GM19328 (cell line): ENCODE results near the gene MAP2K4.
"Not testable (repeated sequence)": the region's sequence is repeated elsewhere in the genome, so short reads cannot be mapped to it uniquely, and the experiment has no call there.

Experiments
- ATAC-seq: cut with Tn5 transposase; IDR thresholded peaks from one replicate; pipeline ENCODE4 v1.9.1; 2021; ENCODE audit warnings: mild to moderate bottlenecking, moderate library complexity; ENCODE audit not compliant: unreplicated experiment

MAP2K4 gene

DNA sequence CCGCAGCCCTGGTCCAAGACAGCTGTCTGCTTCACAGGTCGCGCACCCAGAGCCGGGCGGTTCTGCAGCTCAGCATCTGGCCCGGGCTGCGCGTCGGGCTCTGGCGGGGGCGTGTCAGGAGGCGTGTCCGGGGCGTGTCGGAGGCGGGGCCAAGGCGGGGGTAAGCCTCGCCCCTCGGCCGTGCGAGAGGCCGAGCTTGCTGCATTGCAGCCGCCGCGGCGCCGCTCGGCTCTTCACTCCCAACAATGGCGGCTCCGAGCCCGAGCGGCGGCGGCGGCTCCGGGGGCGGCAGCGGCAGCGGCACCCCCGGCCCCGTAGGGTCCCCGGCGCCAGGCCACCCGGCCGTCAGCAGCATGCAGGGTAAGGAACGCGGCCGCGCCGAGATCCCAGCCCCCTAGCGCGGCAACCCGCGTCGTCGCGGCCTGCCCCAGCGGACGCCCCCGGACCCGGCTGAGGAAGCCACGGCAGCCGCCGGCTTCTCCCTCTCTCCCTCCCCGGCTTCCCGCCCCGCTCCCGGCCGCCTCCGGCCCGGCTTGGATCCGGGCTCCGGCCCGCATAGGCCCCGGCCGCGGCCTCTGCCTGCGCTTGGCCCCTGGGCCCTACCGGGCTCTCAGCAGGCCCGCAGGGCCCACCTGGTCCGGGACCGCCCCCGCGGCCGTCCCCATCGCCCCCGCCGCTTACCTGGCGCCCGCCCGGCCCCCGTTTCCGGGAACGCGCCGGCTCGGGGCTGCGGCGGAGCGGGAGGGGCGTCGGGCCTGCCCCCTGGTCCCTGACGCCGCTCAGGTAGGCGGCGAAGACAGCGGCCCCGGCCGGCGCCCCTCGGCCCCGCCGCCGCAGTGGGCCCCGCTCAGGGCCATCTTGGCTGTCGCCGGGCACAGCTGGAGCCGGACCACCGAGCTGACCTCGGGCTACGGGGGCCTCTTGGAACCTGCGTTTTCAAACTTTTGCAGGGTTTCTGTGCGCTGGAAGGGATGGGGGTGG, at the start of gene MAP2K4:
Gene MAP2K4, plus strand, starts transcription at position 236 of the 981 bp plus-strand sequence. Its CDS starts 10 bp downstream, at position 246.
- peak; percentile 92 for ATAC-seq

DNA sequence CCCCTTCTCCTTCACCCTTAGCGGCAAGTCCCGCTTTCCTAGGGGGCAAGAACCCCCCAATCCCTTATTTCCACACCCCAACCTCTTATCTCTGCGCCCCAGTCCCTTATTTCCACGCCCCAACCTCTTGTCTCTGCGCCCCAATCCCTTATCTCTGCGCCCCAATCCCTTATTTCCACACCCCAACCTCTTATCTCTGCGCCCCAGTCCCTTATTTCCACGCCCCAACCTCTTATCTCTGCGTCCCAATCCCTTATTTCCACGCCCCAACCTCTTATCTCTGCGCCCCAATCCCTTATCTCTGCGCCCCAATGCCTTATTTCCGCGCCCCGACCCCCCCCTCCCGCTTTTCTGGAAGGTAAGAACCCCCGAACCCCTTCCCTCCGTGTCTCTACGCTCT, 47.9 kb upstream of the MAP2K4 start:
- ATAC-seq, result not testable (repeated sequence)

DNA sequence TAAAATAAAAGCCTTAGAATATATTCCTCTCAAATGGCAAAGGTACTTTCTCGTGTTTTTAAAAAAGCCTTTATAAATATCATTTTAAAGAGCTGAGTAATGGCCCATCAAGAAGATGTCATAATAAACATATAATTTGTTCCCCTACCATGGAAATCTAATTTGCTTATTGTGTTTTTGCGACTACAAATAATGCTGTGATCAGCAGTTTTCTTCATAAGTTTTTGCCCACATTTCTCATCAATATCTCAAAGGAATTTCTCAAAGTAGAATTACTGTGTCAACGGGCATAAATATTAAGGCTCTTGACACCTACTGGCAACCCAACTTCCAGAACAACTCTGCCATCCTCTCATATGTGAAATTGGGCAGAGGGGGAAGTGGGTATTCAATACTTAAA, 40.9 kb upstream of the MAP2K4 start:
- ATAC-seq, result no peak

DNA sequence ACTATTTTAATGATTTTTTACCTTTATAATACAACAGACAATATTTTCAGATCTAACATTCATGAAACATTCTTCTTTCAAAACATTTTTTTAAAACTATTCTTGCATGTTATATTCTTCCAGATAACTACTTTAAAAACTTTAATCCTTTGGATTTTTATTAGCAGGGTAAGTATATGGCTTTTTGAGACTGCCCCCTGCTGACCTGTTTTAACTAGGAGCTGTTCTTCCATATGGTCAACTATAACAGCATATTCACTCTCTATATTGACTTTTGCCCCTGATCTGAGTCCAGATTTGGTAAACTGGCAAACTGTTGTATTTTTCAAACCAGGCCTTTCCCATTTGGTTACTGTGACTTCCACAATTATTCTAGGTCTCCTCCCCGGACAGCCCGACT, 39.9 kb upstream of the MAP2K4 start:
- ATAC-seq, result no peak

DNA sequence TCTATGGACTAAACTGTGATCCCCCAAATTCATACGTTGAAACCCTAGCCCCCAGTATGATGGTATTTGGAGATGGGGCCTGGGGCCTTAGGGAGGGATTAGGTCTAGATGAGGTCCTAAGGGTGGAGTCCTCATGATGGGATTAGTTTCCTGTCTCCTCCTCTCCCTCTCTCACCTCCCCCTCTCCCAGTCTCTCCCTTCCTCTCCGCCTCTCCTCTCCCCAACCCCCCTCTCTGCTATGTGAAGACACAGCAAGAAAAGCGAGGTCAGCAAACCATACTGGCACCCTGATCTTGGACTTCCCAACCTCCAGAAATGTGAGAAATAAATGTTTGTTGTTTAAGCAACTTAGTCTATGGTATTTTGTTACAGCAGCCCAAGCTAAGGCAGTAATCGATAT, 38.8 kb upstream of the MAP2K4 start:
- no peak for ATAC-seq

DNA sequence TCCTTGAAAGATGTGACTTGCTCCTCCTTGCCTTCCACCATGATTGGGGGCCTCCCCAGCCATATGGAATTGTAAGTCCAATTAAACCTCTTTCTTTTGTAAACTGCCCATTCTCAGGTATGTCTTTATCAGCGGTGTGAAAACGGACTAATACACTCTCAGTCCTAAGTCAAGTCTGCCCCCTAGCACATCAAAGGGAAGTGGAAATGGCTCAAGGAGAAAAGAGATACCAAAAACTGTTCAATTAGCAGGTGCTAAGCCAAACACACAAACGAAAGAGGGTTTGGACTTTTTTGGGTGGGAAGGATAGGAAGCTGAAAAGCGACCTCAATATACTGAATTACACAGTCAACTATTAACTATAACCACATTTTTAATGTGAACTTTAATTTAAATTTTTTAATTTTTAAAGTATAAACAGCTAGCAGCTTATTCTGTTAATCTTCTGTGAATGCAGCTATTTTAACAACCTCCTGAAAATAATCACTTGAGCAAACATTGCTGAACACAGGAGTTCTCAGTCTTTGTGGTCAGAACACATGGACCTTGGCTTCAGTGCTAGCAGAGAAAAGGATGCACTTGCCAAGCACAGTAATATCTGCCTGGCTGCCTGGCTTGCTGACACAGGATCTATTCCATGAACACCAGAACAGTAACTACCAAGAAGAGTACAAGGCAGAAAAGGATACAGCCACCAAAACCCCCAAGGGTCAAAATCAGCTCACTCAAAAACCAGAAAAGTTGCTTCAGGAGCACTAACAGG, 34.3 kb upstream of the MAP2K4 start:
- ATAC-seq, result no peak

DNA sequence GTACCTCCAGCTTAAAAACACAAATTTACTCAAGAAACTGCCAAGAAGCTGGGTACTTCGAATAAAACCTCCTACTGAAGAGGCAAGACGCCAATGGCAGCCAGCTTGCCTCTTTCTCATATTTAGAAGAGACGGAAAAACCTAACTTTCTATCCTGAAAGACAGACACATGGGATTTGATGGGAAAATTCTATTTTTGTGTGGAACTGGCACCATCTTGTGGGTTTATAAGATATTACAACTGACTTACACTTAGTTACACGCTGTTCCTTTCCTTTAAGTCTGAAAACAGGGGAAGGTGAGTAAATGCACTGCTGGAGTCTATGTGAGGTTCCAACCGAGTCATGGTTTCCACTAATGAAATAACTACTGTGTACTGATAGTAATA, 33.7 kb upstream of the MAP2K4 start:
- no peak for ATAC-seq

DNA sequence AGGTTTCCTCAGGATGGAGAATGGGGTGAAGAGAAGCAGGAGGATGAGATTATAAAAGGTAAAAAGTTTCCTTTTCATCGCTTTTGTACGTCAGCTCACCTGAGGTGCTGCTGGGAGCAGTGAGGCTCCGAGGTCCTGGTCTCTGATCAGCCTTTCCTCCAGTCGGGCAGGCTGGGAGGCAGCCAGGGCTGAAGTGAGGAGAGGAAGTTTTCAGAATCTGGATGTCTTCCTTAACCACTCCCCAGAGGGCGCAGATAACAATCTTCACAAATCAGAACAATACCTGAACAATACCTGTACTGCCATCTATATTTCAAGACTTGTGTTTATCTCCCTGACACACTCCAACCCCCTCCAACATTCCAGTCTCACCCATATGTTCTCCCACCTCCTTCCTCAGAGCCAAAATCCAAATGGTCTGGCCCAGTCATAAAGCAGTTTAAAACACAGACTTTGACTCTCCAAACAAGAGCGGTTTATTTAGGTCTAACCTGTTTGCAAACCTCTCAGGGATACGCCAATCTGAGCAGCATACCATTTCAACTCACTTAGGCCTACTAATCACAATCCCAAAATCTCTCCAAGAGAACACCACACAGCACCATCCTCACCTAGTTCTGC, 30.2 kb upstream of the MAP2K4 start:
- no peak for ATAC-seq

DNA sequence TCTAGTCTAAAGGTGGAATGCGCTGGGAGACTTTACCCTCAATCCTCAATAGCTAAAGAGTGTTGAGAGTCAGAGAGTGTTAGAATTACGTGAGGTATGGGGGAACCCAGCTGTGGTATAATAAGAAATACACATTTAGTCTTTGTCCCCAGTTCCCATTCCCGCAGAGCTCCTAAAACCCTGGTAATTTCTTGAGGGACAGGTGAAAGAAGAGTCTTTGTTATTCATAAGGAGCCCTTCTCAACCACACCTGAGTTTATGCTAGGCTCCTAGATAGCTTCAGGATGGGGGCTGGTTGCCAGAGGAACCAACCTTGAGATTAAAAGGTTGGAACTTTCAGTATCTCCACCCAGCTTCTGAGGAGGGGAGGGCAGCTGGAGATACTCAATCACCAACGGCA, 29.2 kb upstream of the MAP2K4 start:
- no peak for ATAC-seq

DNA sequence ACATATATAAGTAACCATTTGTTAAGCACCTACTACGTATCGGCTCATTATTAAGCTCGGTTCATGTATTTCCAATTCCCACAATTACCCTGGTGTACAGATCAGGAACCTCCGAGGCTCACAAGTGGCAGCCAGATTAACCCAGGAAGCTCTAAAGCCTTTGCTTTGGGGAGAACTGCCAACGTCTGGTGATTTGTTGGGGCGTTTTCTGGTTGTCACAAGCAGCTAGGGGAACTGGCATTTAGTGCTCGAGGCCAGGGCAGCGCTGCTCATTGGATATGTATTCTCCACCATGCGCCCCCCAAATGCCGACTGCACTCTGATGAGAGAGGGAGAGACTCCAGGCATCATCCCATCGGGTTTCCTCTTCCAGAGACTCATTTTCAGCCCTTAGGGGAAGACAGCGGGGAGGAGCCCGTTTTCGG, 23.9 kb upstream of the MAP2K4 start:
- peak; percentile 35 for ATAC-seq

DNA sequence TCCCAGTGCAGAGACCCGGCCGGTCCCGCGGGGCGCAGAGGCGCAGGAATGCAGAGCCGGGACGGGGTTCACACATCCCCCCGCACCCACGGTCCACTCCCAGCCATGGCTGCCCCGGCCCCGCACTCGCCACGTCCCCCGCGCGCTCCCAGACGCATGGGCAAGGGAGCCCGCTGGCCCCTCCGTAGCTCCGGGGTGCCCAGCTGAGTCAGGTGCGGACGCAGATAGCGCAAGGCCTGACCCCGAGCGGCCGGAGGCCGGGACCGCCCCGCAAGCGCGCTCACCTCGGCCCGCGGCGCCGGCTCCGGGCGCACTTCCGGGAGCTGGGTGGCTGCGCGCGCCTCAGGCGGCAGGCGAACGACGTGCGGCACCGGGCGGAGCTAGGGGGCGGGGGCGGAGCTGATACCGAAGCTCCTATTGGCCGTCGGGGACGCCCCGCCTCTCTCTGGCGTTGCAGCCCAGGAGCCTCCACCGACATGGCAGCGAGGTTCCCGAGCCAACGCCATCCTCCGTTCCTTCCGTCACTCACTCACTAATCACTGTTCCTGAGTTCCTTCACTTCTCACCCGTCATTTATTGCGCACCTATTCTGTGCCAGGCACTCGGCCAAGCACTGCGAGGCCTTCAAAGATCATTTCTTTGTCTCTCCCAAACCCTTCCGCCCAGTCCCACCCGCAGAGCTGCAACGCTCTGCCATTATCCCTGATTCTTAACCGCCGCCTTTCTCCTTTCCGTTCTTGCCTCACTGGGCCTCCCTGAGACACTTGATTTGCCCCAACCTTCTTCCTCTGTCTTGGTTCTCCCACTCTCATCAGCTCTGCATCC, 23.3 kb upstream of the MAP2K4 start, which contains the start of gene ZNF18:
Gene ZNF18, minus strand, starts transcription at position 329 of the 825 bp plus-strand sequence. CDS start 4,646 bp downstream, outside the sequence.
- ATAC-seq, result peak; percentile 97

DNA sequence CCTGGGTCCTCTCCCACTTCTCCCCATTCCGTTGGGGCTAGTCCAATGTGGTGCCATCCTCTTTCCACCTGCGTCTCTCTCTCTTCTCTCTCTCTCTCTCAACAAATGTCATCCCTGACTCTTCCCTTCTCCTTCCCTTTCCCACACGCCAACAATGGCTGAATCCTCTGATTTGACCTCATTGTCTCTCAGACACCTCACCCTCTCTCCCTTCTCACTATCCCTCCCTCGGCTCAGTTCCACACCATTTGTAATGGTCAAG, 22.8 kb upstream of the MAP2K4 start:
- no peak for ATAC-seq

DNA sequence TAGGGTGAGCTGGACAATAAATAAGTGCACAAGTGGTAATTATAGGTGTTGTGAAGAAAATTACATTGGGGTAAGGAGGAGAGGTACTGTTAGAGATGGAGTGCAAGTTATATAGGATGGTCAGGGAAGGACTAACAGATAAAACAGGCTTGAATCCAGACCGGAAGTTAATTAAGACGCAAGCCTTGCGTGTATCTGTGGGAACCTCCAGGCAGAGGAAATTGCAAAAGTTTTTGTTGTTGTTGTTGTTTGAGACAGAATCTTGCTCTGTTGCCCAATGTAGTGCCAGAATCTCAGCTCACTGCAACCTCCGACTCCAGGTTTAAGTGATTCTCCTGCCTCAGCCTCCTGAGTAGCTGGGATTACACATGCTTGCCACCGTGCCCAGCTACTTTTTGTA, 21.0 kb upstream of the MAP2K4 start:
- ATAC-seq, result no peak

DNA sequence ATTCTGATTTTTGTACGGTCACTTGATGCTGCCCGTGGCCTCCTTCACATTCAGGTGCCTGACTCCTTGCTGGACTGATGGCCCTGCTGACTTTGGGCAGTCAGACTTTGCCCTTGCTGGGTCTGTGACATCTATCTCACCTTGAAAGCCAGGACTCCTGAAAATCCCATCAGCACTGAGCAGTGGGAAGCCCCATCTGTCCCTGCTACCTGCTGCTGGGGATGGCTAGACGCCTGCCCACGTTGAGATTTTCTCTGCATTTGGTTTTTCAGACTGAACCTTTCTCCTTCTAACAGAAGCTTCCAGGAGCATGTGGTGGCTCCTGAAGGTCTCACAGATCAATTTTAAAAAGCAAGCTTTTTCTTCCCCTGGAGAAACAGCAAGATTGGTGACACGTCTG, 13.2 kb upstream of the MAP2K4 start:
- ATAC-seq, result no peak

DNA sequence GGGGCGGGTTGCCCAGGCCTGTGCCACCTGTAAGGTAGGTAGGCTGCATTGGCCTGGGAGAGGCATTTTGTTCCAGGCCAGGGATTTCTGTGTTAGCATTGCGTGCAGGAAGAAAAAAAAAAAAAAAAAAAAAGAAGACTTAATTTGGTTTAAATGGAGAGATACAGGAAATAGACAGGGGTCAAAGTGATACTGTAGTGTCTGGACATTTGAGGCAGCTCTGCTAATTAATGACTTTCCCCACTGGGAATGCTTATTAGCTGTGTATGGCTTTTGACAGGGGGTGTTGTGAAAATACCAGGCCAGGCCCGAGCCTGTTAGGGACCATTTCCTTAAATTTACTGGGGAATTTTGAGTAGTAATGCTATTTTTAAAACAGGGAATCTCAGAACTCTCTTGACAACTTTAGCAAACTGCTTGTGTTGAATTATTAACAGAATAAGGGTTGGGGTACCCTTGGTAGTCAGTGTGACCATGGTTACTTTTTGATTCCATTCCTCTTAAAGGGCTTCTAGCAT, 1.0 kb downstream of the MAP2K4 start:
- no peak for ATAC-seq

DNA sequence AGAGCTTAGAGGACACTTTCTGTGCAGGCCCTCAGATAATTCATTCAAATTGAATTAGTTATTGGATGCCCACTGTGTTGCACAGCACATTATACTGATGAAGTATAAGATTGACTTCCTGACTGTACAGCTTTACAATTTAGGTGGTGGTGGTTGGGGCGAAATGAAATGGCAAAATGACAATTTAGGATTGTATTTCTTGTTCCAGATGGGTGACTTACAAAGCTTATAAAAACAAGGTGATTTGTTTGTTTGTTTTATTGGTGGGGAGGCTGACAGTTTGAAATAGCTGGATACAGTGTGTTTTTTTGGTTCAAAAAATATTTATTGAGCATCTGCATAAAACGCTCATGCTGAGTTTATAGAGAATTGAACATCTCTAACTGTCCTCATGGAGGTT, 1.6 kb downstream of the MAP2K4 start:
- ATAC-seq, result no peak

DNA sequence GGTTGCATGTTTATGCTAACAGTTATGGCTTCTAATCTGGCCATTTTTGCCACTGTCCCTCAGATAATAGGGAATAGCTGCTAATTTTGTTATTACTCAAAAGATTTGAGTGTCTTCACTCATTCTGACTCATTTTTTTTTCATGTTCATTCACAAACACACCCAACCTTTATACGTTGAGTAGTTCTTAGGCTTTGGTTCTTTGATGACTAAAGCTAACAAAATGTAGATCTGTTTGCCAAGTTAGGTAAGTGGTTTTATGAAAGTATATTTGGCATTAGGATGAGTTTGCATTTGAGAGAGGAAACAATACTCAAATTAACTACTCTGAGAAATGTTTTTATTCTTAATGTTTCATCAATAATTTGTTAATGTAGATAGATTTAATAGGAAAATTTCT, 3.6 kb downstream of the MAP2K4 start:
- ATAC-seq, result no peak

DNA sequence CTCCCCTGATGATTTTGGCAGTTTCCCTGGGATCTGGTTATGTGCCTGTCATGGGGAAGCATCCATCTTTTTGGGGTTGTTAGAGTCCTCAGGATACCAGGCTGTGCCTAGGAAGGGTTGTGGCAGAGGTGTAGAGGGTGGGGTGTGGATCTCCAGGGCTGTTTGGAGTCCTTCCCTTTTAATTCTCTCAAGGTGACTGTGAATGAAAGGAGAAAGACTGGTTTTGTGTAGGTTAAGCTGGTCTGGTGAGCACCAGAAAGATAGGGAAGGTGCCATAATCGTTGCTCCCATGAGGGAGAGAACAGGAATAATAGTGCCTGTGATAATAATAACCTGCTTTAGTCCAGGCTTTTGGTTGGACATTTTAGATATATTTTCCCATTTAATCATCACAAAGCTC, 7.0 kb downstream of the MAP2K4 start:
- ATAC-seq, result no peak

DNA sequence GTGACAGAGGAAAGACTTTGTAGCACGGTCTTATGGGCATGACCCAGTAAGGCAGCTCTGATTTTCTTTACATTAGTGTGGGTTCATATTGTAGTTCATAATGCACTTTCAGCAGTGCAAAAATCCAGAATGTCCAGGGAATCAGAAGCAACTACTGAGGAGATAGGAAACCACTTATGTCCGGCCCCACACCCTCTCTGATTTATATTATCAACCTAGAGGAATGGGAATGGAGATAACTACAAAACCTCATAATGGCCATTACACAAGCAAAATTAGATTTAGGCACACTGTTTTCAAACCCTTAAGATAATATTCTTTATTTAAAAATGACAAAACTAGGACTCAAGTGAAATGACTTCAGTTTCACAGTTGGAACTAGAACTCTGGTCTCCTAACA, 7.9 kb downstream of the MAP2K4 start:
- ATAC-seq, result no peak

DNA sequence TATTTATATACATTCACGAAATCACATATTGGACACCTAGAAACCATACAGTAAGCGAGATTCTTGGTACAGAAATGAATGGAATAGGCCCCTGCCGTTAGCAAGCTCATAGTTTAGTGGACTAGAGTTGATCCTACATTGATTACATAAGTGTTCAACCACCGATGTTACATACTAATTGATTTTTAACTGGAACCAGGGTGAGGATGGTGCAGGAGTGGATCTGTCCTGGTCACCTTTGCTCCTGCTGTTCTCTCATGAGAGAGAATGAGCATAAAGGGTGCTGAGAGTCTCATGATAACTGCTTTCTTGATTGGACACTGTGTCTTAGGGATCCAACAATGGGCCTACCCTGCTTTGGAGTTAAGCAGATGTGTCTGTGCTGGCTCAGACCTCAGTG, 13.9 kb downstream of the MAP2K4 start:
- no peak for ATAC-seq

DNA sequence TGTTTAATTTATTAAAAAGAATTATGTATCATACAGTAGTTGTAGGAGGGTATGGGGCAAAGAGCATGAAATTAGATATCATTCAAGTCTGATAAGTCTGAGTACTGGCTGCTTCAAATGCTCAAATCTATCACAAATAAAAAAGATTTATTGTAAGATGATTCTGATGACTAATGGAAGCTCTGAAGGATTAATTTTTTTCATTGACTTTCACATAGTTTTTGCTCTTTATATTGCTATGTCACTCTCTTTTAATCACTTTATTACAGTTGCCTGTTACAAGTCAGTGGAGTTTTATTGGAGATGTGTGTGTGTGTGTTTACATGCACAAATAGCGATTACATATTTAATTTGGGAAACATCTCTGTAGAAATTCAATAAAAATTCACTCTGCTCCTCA, 15.0 kb downstream of the MAP2K4 start:
- no peak for ATAC-seq
